ENCODE data around the gene ADGRG3. TPM values are rescaled to one million over a fixed set of nuclear protein-coding genes. Genes with fewer than 3 reads are reported as not detected.

The ADGRG3 gene
- total RNA-seq, 1 experiment from 2014 or later: not detected

- CTCF ChIA-PET: no interaction called here
- H3K27ac Mint-ChIP-seq (ENCODE audit: unreplicated experiment): no peak overlapping the region
These were observed 24.5 kb downstream of the ADGRG3 start for GRCh38 chr16:57692636-57693035.

GRCh38 chr16:57693550-57693949 lies 25.4 kb downstream of the ADGRG3 start:
- CTCF ChIA-PET: no interaction called here
- Mint-ChIP-seq H3K27me3 (ENCODE audit: unreplicated experiment) (peaks cover 27% of the 10 kb centered on the region), H3K4me3 (ENCODE audit: low read depth, unreplicated experiment) (no peak overlapping the region), H3K9me3 (ENCODE audit: low read depth, unreplicated experiment) (no peaks in the 10 kb centered on the region), H3K36me3 (ENCODE audit: insufficient read depth, unreplicated experiment) (no peaks in the 10 kb centered on the region), H3K4me1 (ENCODE audit: low read depth, unreplicated experiment) (no peaks in the 10 kb centered on the region), H3K27ac (ENCODE audit: unreplicated experiment) (no peak overlapping the region)
- TF ChIP-seq CTCF (IDR thresholded peaks at IDR 0.05; ENCODE audit: unreplicated experiment): no peak
- BruUV-seq (replicated peaks): no TSS peak
- DNase-seq: no peak
- intact Hi-C loops (cut with micrococcal nuclease; ENCODE audit: unreplicated experiment): no loop called here

More at GRCh38 chr16:57692636-57693035, 24.5 kb downstream of the ADGRG3 start:
- no peak for DNase-seq
- Mint-ChIP-seq H3K4me1 (ENCODE audit: low read depth, unreplicated experiment) (no peaks in the 10 kb centered on the region), H3K36me3 (ENCODE audit: insufficient read depth, unreplicated experiment) (no peaks in the 10 kb centered on the region), H3K4me3 (ENCODE audit: low read depth, unreplicated experiment) (no peak overlapping the region), H3K27me3 (ENCODE audit: unreplicated experiment) (peaks cover 28% of the 10 kb centered on the region), H3K9me3 (ENCODE audit: low read depth, unreplicated experiment) (no peaks in the 10 kb centered on the region)
- no peak for TF ChIP-seq CTCF (IDR thresholded peaks at IDR 0.05; ENCODE audit: unreplicated experiment)
- no TSS peak for BruUV-seq (replicated peaks)
- intact Hi-C loops (cut with micrococcal nuclease; ENCODE audit: unreplicated experiment): no loop called here

- Mint-ChIP-seq H3K9me3 (ENCODE audit: low read depth, unreplicated experiment) (no peaks in the 10 kb centered on the region), H3K36me3 (ENCODE audit: insufficient read depth, unreplicated experiment) (no peaks in the 10 kb centered on the region), H3K27ac (ENCODE audit: unreplicated experiment) (no peak overlapping the region), H3K4me1 (ENCODE audit: low read depth, unreplicated experiment) (no peaks in the 10 kb centered on the region), H3K4me3 (ENCODE audit: low read depth, unreplicated experiment) (peak overlapping the region; percentile 12), H3K27me3 (ENCODE audit: unreplicated experiment) (peaks cover 19% of the 10 kb centered on the region)
- TF ChIP-seq CTCF (IDR thresholded peaks at IDR 0.05; ENCODE audit: unreplicated experiment): no peak
- DNase-seq: no peak
- CTCF ChIA-PET: interaction anchor here (0.7 kb wide), 1 partner anchor 10 kb away, joined by 4 read pairs; no protein-coding TSS in a partner anchor
- BruUV-seq (replicated peaks): no TSS peak
- intact Hi-C loops (cut with micrococcal nuclease; ENCODE audit: unreplicated experiment): no loop called here
These were observed 26.2 kb downstream of the ADGRG3 start for GRCh38 chr16:57694231-57694724.

- DNase-seq: peak; percentile 68
- no peaks in the 10 kb centered on the region for H3K4me1 Mint-ChIP-seq (ENCODE audit: low read depth, unreplicated experiment)
- H3K4me3 Mint-ChIP-seq (ENCODE audit: low read depth, unreplicated experiment): peak within 1 kb of the TSS; percentile 12
- CTCF ChIA-PET: interaction anchor here (0.7 kb wide), 1 partner anchor 10 kb away, joined by 4 read pairs; no protein-coding TSS in a partner anchor
- H3K27ac Mint-ChIP-seq (ENCODE audit: unreplicated experiment): no peak within 1 kb of the TSS
- no TSS peak for BruUV-seq (replicated peaks)
- no peak for TF ChIP-seq CTCF (IDR thresholded peaks at IDR 0.05; ENCODE audit: unreplicated experiment)
- no peaks in the 10 kb centered on the region for H3K36me3 Mint-ChIP-seq (ENCODE audit: insufficient read depth, unreplicated experiment)
- no peaks in the 10 kb centered on the region for H3K9me3 Mint-ChIP-seq (ENCODE audit: low read depth, unreplicated experiment)
- H3K27me3 Mint-ChIP-seq (ENCODE audit: unreplicated experiment): peaks cover 12% of the 10 kb centered on the region
- intact Hi-C loops (cut with micrococcal nuclease; ENCODE audit: unreplicated experiment): no loop called here
These were observed 26.9 kb downstream of the ADGRG3 start, which contains the start of gene DRC7 for GRCh38 chr16:57694725-57695679. TSS of gene DRC7 (plus strand) at chr16:57694806. CDS start at chr16:57697950, 3,144 bp downstream.

All from Calu3 (cell line).